Muscle layer of duodenum (tissue), 2 donors: Measurements from ENCODE around the gene OLIG3.

ENCODE experiments used
- H3K27ac ChIP-seq: one replicate; pipeline ENCODE4 v1.7.0; 2013; ENCODE audit warnings: mild to moderate bottlenecking, low read length
- H3K27me3 ChIP-seq: one replicate; pipeline ENCODE4 v1.7.0; 2013; ENCODE audit warnings: low read depth, mild to moderate bottlenecking, control low read depth, low read length
- H3K36me3 ChIP-seq, 2 donors: one replicate each; pipeline ENCODE4 v1.7.0; 2013; ENCODE audit warnings: low read length in 2 of 2, control low read depth in 1 of 2, mild to moderate bottlenecking in 1 of 2; ENCODE audit not compliant: insufficient read depth in 2 of 2, control insufficient read depth in 1 of 2
- H3K4me1 ChIP-seq, 2 donors: one replicate each; pipeline ENCODE4 v1.7.0; 2013; ENCODE audit warnings: low read length in 2 of 2, mild to moderate bottlenecking in 2 of 2, control low read depth in 1 of 2, moderate library complexity in 1 of 2; ENCODE audit not compliant: insufficient read depth in 2 of 2, control insufficient read depth in 1 of 2
- H3K4me3 ChIP-seq, 2 donors: one replicate each; pipeline ENCODE4 v1.7.0; 2013; ENCODE audit warnings: low read length in 2 of 2, low read depth in 1 of 2, mild to moderate bottlenecking in 1 of 2
- H3K9me3 ChIP-seq, 2 donors: one replicate each; pipeline ENCODE4 v1.7.0; 2013; ENCODE audit warnings: low read length in 2 of 2, control low read depth in 1 of 2, mild to moderate bottlenecking in 1 of 2; ENCODE audit not compliant: control insufficient read depth in 1 of 2
- donor health status: healthy.

The OLIG3 gene

DNA sequence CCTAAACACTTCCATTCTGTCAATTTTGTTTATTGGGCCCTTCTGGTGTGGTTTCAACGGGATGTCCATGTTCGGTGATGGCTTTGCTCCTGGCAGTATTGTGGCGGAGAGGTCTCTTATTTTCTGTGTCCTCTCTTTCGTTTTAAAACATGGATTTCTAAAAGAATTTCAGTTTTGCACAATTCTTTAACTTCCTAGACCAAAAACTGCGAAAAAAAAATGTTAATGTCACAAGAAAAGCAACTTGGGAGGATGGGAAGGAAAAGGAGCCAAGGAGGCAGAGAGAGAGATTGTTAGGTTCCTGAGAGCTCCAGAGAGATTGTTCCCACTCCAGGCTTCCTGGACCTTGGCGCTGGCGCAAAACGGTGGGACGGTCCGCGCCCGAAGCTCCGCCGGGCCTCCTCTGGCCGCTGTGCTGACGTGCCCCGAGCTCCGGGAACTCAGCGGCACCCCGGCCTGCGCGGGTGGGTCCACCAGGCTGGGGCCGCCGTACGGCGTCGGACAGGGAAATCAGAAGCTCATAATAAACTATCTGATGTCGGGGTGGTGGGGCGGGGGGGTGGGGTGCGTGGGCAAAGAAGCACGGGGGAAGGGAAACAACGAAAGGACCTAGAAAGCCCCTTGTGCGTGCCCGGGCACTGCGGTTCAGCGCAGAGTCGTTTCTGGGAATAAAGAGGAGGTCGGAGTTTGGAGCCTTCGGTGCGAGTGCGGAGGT, 951 bp upstream of the OLIG3 start:
- H3K4me3 ChIP-seq: peak overlapping the region in 1 of 2 donors; percentile 17

DNA sequence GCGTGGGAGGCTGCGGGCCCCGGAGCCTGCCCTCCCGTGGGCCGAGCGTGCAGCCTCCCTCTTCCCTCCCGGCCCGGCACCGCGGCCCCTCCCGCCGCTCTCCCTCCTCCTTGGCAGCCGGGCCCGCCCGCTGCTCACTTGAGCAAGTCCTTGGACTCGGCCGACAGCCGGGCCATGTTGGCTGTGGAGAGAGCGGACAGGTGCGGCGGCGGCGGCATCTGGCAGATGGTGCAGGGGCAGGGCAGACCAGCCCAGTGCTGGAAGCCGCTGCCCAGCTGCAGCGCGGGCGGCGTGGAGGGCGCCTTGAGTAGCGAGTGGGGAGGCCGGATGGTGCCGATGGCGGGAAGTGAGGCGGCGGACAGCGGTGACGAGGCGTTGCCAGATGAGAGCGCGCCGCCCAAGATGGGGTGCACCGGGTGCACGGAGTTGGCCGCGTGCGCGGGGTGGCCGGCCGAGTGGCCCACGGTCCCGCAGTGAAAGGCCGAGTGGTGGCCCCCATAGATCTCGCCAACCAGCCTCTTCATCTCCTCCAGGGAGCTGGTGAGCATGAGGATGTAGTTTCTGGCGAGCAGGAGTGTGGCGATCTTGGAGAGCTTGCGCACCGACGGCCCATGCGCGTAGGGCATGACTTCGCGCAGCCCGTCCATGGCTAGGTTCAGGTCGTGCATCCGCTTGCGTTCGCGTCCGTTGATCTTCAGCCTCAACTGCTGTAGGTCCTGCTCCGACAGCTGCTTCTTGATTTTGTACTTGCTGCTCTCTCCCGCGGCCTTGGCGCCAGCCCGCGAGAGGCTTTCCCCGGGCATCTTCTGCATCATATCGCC, 766 bp downstream of the OLIG3 start:
- Histone ChIP-seq H3K4me3 (peak overlapping the region in 1 of 2 donors; percentile 50), H3K4me1 (peaks cover 0 to 63% of the 10 kb centered on the region in 2 donors), H3K36me3 (no peaks in the 10 kb centered on the region), H3K9me3 (peaks cover 0 to 3% of the 10 kb centered on the region in 2 donors), H3K27me3 (peaks cover 89% of the 10 kb centered on the region), H3K27ac (no peak overlapping the region)

More for the DNA sequence above, 951 bp upstream of the OLIG3 start:
- Histone ChIP-seq H3K27ac (no peak overlapping the region), H3K27me3 (peaks cover 84% of the 10 kb centered on the region), H3K36me3 (no peaks in the 10 kb centered on the region), H3K9me3 (peaks cover 0 to 3% of the 10 kb centered on the region in 2 donors), H3K4me1 (peaks cover 0 to 47% of the 10 kb centered on the region in 2 donors)

- Histone ChIP-seq H3K9me3 (peaks cover 0 to 3% of the 10 kb centered on the region in 2 donors), H3K4me3 (peak overlapping the region in 1 of 2 donors; percentile 50), H3K27me3 (peaks cover 89% of the 10 kb centered on the region), H3K4me1 (peaks cover 0 to 57% of the 10 kb centered on the region in 2 donors), H3K27ac (no peak overlapping the region), H3K36me3 (no peaks in the 10 kb centered on the region)
Observed at GRCh38 chr6:137492289-137493217, 1.6 kb downstream of the OLIG3 start.

- peaks cover 88% of the 10 kb centered on the region for H3K27me3 ChIP-seq
- H3K9me3 ChIP-seq: peaks cover 0 to 3% of the 10 kb centered on the region in 2 donors
- peaks cover 0 to 46% of the 10 kb centered on the region in 2 donors for H3K4me1 ChIP-seq
- H3K4me3 ChIP-seq: no peak overlapping the region
- no peaks in the 10 kb centered on the region for H3K36me3 ChIP-seq
- H3K27ac ChIP-seq: no peak overlapping the region
Observed at GRCh38 chr6:137491478-137491877, 2.7 kb downstream of the OLIG3 start.

- H3K27me3 ChIP-seq: peaks cover 86% of the 10 kb centered on the region
- peaks cover 0 to 44% of the 10 kb centered on the region in 2 donors for H3K4me1 ChIP-seq
- H3K36me3 ChIP-seq: no peaks in the 10 kb centered on the region
- H3K27ac ChIP-seq: no peak overlapping the region
- no peak overlapping the region for H3K4me3 ChIP-seq
- H3K9me3 ChIP-seq: peaks cover 0 to 3% of the 10 kb centered on the region in 2 donors
Observed at GRCh38 chr6:137490961-137491360, 3.2 kb downstream of the OLIG3 start.

DNA sequence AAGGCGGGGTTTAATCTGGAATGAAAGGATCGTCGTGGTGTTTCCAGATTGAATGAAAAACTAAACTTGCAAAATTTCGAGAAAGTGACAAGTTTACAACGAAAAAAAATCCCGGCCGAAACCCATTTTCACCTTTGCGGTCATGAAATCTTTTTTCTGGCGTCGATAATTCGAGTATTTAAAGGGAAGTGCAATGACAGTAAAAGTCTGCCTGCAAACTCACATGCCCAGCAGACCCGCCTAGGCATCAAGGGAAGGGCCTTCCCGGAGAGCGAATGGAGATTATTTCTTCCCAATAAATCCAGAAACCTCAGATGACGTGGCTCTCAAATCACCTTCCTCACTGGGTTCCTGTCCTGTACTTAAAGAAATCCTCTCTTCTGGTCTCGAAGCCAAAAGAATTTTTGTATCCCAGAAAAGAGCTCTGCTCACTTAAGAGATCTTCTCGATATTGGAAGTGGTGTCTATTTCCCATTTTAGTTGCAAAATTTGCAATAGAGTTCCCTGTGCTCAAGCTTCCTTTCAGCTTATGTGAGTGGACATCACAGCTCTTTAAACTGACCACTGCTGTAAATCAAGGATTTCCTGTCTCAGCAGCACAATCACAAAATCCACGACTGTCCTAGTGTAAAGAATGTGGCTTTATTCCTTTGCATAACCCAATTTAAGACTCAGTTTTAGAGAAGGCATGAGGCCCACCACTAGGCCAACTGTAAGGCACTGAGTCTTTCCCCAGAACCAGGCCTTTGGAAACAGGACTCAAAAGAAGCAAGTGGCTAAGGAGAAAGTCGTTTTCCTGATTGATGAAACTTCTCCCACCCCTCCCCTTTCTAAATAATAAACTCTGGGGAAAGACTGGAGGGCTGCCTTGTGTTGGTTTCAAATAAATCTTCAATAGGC, 3.9 kb downstream of the OLIG3 start:
- H3K27ac ChIP-seq: no peak overlapping the region
- H3K9me3 ChIP-seq: peaks cover 0 to 3% of the 10 kb centered on the region in 2 donors
- H3K4me1 ChIP-seq: peaks cover 0 to 44% of the 10 kb centered on the region in 2 donors
- H3K27me3 ChIP-seq: peaks cover 82% of the 10 kb centered on the region
- no peak overlapping the region for H3K4me3 ChIP-seq
- no peaks in the 10 kb centered on the region for H3K36me3 ChIP-seq

DNA sequence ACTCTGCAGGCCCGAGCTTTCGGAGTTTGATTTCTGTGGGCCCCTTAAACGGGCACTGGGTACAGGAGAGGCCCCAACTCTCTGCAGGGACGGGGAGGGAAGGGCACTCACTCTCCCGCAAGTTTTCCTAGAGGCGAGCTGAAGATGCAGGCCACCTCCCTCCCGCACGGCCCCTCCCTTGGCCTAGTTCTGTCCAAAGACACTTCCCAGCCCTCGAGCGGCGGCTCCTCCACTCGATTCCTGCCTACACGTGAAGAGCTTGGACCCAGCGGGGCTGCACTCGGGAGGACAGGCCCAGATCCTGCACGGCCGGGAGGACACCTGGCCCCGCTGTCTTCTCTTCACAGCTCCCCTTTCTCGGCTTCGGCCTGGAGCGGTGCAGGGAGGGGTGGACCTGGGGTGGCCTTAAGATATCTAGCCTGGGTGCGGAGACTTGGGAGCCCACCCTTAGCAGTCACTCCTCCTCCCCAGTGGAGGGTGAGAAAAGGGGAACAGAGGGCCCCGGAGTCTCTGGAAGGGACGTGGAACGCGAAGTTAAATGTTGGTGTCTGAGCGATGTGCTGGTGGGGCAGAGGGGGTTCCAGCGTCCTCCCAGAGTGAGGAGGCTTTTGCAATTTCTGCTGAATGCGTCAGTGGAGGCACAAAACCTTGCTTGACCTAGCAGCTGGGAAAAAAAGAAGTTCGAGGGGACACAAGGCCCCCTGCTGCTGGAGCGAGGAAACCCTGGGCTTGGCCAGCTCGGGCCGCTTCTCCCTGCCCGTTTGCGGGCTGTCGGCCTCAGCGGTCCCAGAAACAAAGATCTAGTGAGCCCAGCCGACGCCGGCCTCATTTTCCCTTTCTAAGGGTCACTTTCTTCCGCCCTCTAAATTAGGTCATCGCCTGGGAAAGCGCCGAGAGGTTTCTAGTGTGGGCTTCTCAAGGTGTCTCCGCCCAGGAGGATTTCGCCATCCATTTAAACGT, 4.9 kb downstream of the OLIG3 start:
- peaks cover 73% of the 10 kb centered on the region for H3K27me3 ChIP-seq
- H3K4me1 ChIP-seq: peaks cover 0 to 35% of the 10 kb centered on the region in 2 donors
- no peak overlapping the region for H3K27ac ChIP-seq
- no peaks in the 10 kb centered on the region for H3K36me3 ChIP-seq
- peak overlapping the region in 1 of 2 donors; percentile 41 for H3K4me3 ChIP-seq
- peaks cover 0 to 3% of the 10 kb centered on the region in 2 donors for H3K9me3 ChIP-seq

GRCh38 chr6:137488150-137489045, 5.8 kb downstream of the OLIG3 start:
- H3K27me3 ChIP-seq: peaks cover 64% of the 10 kb centered on the region

DNA sequence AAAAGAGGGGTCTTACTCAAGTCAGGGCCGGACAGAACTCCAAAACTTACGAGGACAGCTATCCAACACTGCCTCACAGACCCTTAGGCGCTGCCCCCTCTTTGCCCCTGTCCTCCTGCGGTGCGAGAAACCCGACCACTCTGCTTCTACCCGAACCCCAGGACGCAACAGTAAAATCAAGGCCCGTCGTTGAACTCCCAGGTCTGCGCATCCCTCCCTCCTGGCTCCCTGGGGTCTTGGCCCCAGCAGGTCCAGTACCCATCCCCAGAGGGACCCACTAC, 6.4 kb downstream of the OLIG3 start:
- Histone ChIP-seq H3K4me1 (peaks cover 0 to 20% of the 10 kb centered on the region in 2 donors), H3K4me3 (no peak overlapping the region), H3K36me3 (no peaks in the 10 kb centered on the region), H3K27ac (no peak overlapping the region), H3K27me3 (peaks cover 59% of the 10 kb centered on the region), H3K9me3 (peaks cover 0 to 3% of the 10 kb centered on the region in 2 donors)

More at GRCh38 chr6:137488150-137489045, 5.8 kb downstream of the OLIG3 start:
- Histone ChIP-seq H3K27ac (no peak overlapping the region), H3K36me3 (no peaks in the 10 kb centered on the region), H3K4me1 (peaks cover 0 to 26% of the 10 kb centered on the region in 2 donors), H3K9me3 (peaks cover 0 to 3% of the 10 kb centered on the region in 2 donors), H3K4me3 (peak overlapping the region in 1 of 2 donors; percentile 41)
